Adrenal gland (tissue), 5 donors: ENCODE results near the gene BCKDHA.

Source experiments
- CTCF ChIP-seq, 6 experiments: fragments of 450-650 bp in 4 of 6; fragments of 200-600 bp in 2 of 6; sonication (generic) in 1 of 6; IDR thresholded peaks; 1 replicate in 5 of 6; 2 replicates in 1 of 6; pipeline versions ENCODE4 v1.5.1 to v1.8.0; 2016 to 2021; ENCODE audit warnings: antibody characterized with exemption in 6 of 6, mild to moderate bottlenecking in 2 of 6, moderate library complexity in 1 of 6
- POLR2A ChIP-seq, 2 donors: fragments of 450-650 bp; IDR thresholded peaks; one replicate each; pipeline ENCODE4 v1.6.1; 2017; ENCODE audit warnings: antibody characterized with exemption in 2 of 2, mild to moderate bottlenecking in 2 of 2, moderate library complexity in 1 of 2
- donor health status: DM: no; HTN: no; CAD: no.

GRCh38 chr19:41355035-41355434 lies 42.6 kb upstream of the BCKDHA start:
- TF ChIP-seq POLR2A (IDR thresholded peaks at IDR 0.05) = no peak
- TF ChIP-seq CTCF (IDR thresholded peaks at IDR 0.05) = no peak
